ENCODE results near the gene GAA. TPM values are rescaled to one million over a fixed set of nuclear protein-coding genes. Genes with fewer than 3 reads are reported as not detected.

The GAA gene
- total and polyA plus RNA-seq, 2 of the 13 experiments (the other 11 are each of a cell fraction or from before 2014, with no cell fraction given): 21.6 to 36.4 TPM

- TF ChIP-seq ZNF704 (CRISPR knock-in tag; IDR thresholded peaks at IDR 0.05; ENCODE audit: borderline replicate concordance) (no peak), ZFY (CRISPR knock-in tag; IDR thresholded peaks at IDR 0.05) (peak; percentile 32; the same call in 1 of the 2 replicates), E2F1 (CRISPR knock-in tag; IDR thresholded peaks at IDR 0.05) (no peak), ZNF160 (CRISPR knock-in tag; IDR thresholded peaks at IDR 0.05) (no peak), KLF13 (CRISPR knock-in tag; IDR thresholded peaks at IDR 0.05) (no peak), SATB2 (CRISPR knock-in tag; IDR thresholded peaks at IDR 0.05) (no peak), PRDM15 (CRISPR knock-in tag; IDR thresholded peaks at IDR 0.05) (no peak), NR0B2 (CRISPR knock-in tag; IDR thresholded peaks at IDR 0.05) (no peak), SRSF1 (optimal IDR thresholded peaks at IDR 0.05; ENCODE audit: low read depth, low read length) (no peak), TSC22D2 (CRISPR knock-in tag; IDR thresholded peaks at IDR 0.05; ENCODE audit: borderline replicate concordance) (no peak), HOXA5 (CRISPR knock-in tag; IDR thresholded peaks at IDR 0.05) (no peak), MATR3 (CRISPR knock-in tag; IDR thresholded peaks at IDR 0.05) (no peak), MYNN (CRISPR knock-in tag; IDR thresholded peaks at IDR 0.05; ENCODE audit: low read depth) (no peak), ZNF841 (CRISPR knock-in tag; IDR thresholded peaks at IDR 0.05; ENCODE audit: borderline replicate concordance) (no peak), NFYB (CRISPR knock-in tag; IDR thresholded peaks at IDR 0.05) (no peak), UBTF (CRISPR knock-in tag; IDR thresholded peaks at IDR 0.05) (peak; percentile 62; the same call in 1 of the 2 replicates), KAT7 (CRISPR knock-in tag; IDR thresholded peaks at IDR 0.05; ENCODE audit: borderline replicate concordance) (no peak), MEIS1 (CRISPR knock-in tag; IDR thresholded peaks at IDR 0.05; ENCODE audit: borderline replicate concordance) (no peak), CAMTA2 (CRISPR knock-in tag; IDR thresholded peaks at IDR 0.05; ENCODE audit: borderline replicate concordance) (no peak), GLI4 (CRISPR knock-in tag; IDR thresholded peaks at IDR 0.05; ENCODE audit: borderline replicate concordance) (no peak)
Observed at GRCh38 chr17:80068301-80069222, 32.8 kb upstream of the GAA start (continued).

Measured in HepG2 (cell line).